ENCODE results near the gene SAMD4A. TPM values are rescaled to one million over a fixed set of nuclear protein-coding genes. Genes with fewer than 3 reads are reported as not detected.
A peak's percentile ranks its signal among the peaks of the same experiment; 100 is the strongest.

SAMD4A gene
- total RNA-seq, 1 experiment from 2014 or later: 9.6 TPM

DNA sequence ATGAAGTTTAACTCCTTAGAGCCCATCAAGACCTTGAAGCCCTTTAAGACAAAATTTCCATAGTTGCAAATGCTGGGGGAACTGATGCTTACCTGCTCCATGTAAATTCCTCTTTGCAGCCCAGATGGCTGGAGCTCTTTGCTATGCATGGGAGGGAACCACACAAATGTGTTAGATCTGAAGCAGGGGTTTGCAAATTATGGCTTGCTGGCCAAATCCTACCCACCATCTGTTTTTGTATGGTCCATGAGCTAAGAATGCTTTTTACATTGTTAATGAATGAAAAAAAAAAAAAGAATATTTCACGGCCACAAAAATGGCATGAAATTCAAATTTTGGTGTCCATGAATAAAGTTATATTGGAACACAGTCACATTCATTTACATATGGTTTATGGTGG is 261.1 kb downstream of the SAMD4A start:
- WGBS (ENCODE audit: extremely low coverage, insufficient read length, low lambda C conversion rate): no CpG with 5 or more reads among the region's 1 CpG
- no peak overlapping the region for H4K5ac ChIP-seq (ENCODE audit: insufficient read length, low read depth, low read length)
- Mint-ChIP-seq H3K27ac (no peak overlapping the region), H3K4me1 (no peaks in the 10 kb centered on the region), H3K9me3 (peaks cover 13 to 25% of the 10 kb centered on the region in 2 experiments), H3K4me3 (no peak overlapping the region), H3K36me3 (ENCODE audit: insufficient read depth in 1 of 3, low read depth in 3 of 3) (no peaks in the 10 kb centered on the region), H3K27me3 (ENCODE audit: low read depth) (peaks cover 10% of the 10 kb centered on the region)
- no peak overlapping the region for H2BK12ac ChIP-seq (ENCODE audit: insufficient read length, low read depth, low read length)
- H3K23me2 ChIP-seq (ENCODE audit: insufficient read length, low read depth, low read length, poor library complexity, severe bottlenecking): no peaks in the 10 kb centered on the region
- H3K14ac ChIP-seq (ENCODE audit: insufficient read depth, low read length): no peak overlapping the region
- H3K9me3 ChIP-seq (ENCODE audit: control insufficient read depth, low read depth, low read length): no peaks in the 10 kb centered on the region
- TF ChIP-seq, protein P1, sequence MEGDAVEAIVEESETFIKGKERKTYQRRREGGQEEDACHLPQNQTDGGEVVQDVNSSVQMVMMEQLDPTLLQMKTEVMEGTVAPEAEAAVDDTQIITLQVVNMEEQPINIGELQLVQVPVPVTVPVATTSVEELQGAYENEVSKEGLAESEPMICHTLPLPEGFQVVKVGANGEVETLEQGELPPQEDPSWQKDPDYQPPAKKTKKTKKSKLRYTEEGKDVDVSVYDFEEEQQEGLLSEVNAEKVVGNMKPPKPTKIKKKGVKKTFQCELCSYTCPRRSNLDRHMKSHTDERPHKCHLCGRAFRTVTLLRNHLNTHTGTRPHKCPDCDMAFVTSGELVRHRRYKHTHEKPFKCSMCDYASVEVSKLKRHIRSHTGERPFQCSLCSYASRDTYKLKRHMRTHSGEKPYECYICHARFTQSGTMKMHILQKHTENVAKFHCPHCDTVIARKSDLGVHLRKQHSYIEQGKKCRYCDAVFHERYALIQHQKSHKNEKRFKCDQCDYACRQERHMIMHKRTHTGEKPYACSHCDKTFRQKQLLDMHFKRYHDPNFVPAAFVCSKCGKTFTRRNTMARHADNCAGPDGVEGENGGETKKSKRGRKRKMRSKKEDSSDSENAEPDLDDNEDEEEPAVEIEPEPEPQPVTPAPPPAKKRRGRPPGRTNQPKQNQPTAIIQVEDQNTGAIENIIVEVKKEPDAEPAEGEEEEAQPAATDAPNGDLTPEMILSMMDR (conservative IDR thresholded peaks at IDR 0.05): no peak
- H2BK120ac ChIP-seq (ENCODE audit: low read depth, low read length, poor library complexity, severe bottlenecking): no peak overlapping the region
- H3K27ac ChIP-seq (ENCODE audit: insufficient read length, low read depth, low read length): no peak overlapping the region
- no peak overlapping the region for H3K9ac ChIP-seq (ENCODE audit: extremely low read depth, insufficient read length, low read length)
- H2BK15ac ChIP-seq (ENCODE audit: low read depth, low read length): no peak overlapping the region
- no peaks in the 10 kb centered on the region for H3K79me1 ChIP-seq (ENCODE audit: insufficient read depth, low read depth, low read length, poor library complexity, severe bottlenecking)
- no peak overlapping the region for H4K8ac ChIP-seq (replicated peaks; ENCODE audit: insufficient read length, low read depth, low read length)
- H3K79me2 ChIP-seq (ENCODE audit: insufficient read depth, low read length): no peaks in the 10 kb centered on the region
- no peaks in the 10 kb centered on the region for H4K20me1 ChIP-seq (ENCODE audit: control insufficient read depth, insufficient read depth, insufficient read length)
- H3K4me1 ChIP-seq (ENCODE audit: insufficient read depth, low read length): no peaks in the 10 kb centered on the region
- no peak overlapping the region for H2AK5ac ChIP-seq (ENCODE audit: insufficient read length, low read length)
- H2BK20ac ChIP-seq (ENCODE audit: low read depth, low read length, poor library complexity, severe bottlenecking): no peak overlapping the region
- H3K56ac ChIP-seq (ENCODE audit: insufficient read length, low read depth, low read length): no peak overlapping the region
- H2BK5ac ChIP-seq (ENCODE audit: insufficient read length, low read length): no peak overlapping the region
- no peak overlapping the region for H3K4me2 ChIP-seq (ENCODE audit: insufficient read depth, insufficient read length, low read length)
- H2AFZ ChIP-seq (ENCODE audit: low read length): no peak overlapping the region
- H4K91ac ChIP-seq (ENCODE audit: insufficient read length, low read depth, low read length): no peak overlapping the region
- H3K23ac ChIP-seq (ENCODE audit: insufficient read length, low read depth, low read length): no peak overlapping the region
- H3K4ac ChIP-seq (ENCODE audit: low read depth, low read length): no peak overlapping the region
- H3T11ph ChIP-seq (ENCODE audit: low read length): no peak overlapping the region
- H3K27me3 ChIP-seq (ENCODE audit: insufficient read depth, low read length): no peaks in the 10 kb centered on the region
- DNase-seq: peak; percentile 5
- no peak overlapping the region for H3K18ac ChIP-seq (ENCODE audit: insufficient read length, low read depth, low read length)
